Gastroesophageal sphincter (tissue), 3 donors: ENCODE data around the gene FOXP4.

ENCODE experiments used
- EP300 ChIP-seq: sonication (generic); formaldehyde crosslinking; IDR thresholded peaks from one replicate; pipeline ENCODE4 v1.6.1; 2017; ENCODE audit warnings: antibody characterized with exemption, mild to moderate bottlenecking
- POLR2A ChIP-seq, 2 donors: fragments of 450-650 bp; IDR thresholded peaks; one replicate each; pipeline ENCODE4 v1.6.1; 2017; ENCODE audit warnings: antibody characterized with exemption in 2 of 2, mild to moderate bottlenecking in 2 of 2, moderate library complexity in 1 of 2
- TF ChIP-seq, protein P1 (sequence below), 4 experiments: fragments of 200-600 bp in 2 of 4; fragments of 450-650 bp in 2 of 4; sonication (generic) in 1 of 4; IDR thresholded peaks; one replicate each; pipeline ENCODE4 v1.5.1; 2017 to 2019; ENCODE audit warnings: antibody characterized with exemption in 4 of 4, mild to moderate bottlenecking in 2 of 4, moderate library complexity in 2 of 4

- TF ChIP-seq, protein P1, sequence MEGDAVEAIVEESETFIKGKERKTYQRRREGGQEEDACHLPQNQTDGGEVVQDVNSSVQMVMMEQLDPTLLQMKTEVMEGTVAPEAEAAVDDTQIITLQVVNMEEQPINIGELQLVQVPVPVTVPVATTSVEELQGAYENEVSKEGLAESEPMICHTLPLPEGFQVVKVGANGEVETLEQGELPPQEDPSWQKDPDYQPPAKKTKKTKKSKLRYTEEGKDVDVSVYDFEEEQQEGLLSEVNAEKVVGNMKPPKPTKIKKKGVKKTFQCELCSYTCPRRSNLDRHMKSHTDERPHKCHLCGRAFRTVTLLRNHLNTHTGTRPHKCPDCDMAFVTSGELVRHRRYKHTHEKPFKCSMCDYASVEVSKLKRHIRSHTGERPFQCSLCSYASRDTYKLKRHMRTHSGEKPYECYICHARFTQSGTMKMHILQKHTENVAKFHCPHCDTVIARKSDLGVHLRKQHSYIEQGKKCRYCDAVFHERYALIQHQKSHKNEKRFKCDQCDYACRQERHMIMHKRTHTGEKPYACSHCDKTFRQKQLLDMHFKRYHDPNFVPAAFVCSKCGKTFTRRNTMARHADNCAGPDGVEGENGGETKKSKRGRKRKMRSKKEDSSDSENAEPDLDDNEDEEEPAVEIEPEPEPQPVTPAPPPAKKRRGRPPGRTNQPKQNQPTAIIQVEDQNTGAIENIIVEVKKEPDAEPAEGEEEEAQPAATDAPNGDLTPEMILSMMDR (IDR thresholded peaks at IDR 0.05), result no peak
- no peak for TF ChIP-seq EP300
- no peak for TF ChIP-seq POLR2A (IDR thresholded peaks at IDR 0.05)
Observed at GRCh38 chr6:41630946-41631345, 84.8 kb downstream of the FOXP4 start.
